WTC11 (cell line): ENCODE data around the gene HDAC8. TPM values are rescaled to one million over a fixed set of nuclear protein-coding genes. Genes with fewer than 3 reads are reported as not detected.

Experiments used
- ATAC-seq: fragments of 200-7000 bp; cut with Tn5 transposase; 2 replicates; pipeline ENCODE4 v1.10.0; 2021; ENCODE audit warnings: mild to moderate bottlenecking, moderate library complexity
- Bru-seq: library from RNA; stranded (reverse); fragments of 400-500 nt; gene quantifications from one replicate; lab custom pipeline; 2021; lab: Mats Ljungman, UMichigan
- CTCF ChIA-PET: fragments of 300-600 bp; sonication (Branson Sonifier 250); formaldehyde crosslinking; loops from one replicate; lab custom pipeline; 2021; ENCODE audit warnings: antibody characterized with exemption; lab: Charles Lee
- POLR2A ChIA-PET: fragments of 350-600 bp; sonication (Branson Sonifier 250); formaldehyde crosslinking; loops from one replicate; lab custom pipeline; 2021; ENCODE audit warnings: antibody characterized with exemption; lab: Charles Lee
- DNase-seq: peaks from one replicate; pipeline ENCODE4 v3.0.0; 2021; ENCODE audit warnings: low spot score
- H3K27ac Mint-ChIP-seq: 2 replicates; pipeline ENCODE4 v1.8.0; 2021; ENCODE audit warnings: mixed read lengths
- H3K27me3 Mint-ChIP-seq: 2 replicates; pipeline ENCODE4 v1.8.0; 2021; ENCODE audit warnings: low read depth, mild to moderate bottlenecking, moderate library complexity, mixed read lengths
- H3K36me3 Mint-ChIP-seq: 2 replicates; pipeline ENCODE4 v1.8.0; 2021; ENCODE audit warnings: mixed read lengths
- H3K4me1 Mint-ChIP-seq: 2 replicates; pipeline ENCODE4 v1.8.0; 2022; ENCODE audit warnings: mixed read lengths
- H3K4me3 Mint-ChIP-seq: 2 replicates; pipeline ENCODE4 v1.8.0; 2021; ENCODE audit warnings: mild to moderate bottlenecking, moderate library complexity, mixed read lengths
- H3K9me3 Mint-ChIP-seq: 2 replicates; pipeline ENCODE4 v1.8.0; 2021; ENCODE audit warnings: mixed read lengths
- ELF4 ChIP-seq: sonication (generic); formaldehyde crosslinking; IDR thresholded peaks from 2 replicates; pipeline ENCODE4 v1.8.1; 2022; ENCODE audit warnings: low read depth, mild to moderate bottlenecking, moderate library complexity, missing genetic modification reagents
- ESRRA ChIP-seq: sonication (generic); formaldehyde crosslinking; IDR thresholded peaks from 2 replicates; pipeline ENCODE4 v1.8.1; 2022; ENCODE audit warnings: mild to moderate bottlenecking, missing genetic modification reagents, borderline replicate concordance
- MXD4 ChIP-seq: fragments of 250-450 bp; sonication (Bioruptor Pico); IDR thresholded peaks from 2 replicates; pipeline ENCODE4 v1.8.0; 2021; ENCODE audit warnings: mild to moderate bottlenecking, moderate library complexity, borderline replicate concordance
- TCF7 ChIP-seq: sonication (generic); formaldehyde crosslinking; IDR thresholded peaks from 2 replicates; pipeline ENCODE4 v1.8.0; 2022; ENCODE audit warnings: mild to moderate bottlenecking, low read depth, missing genetic modification reagents, moderate library complexity
- ZNF121 ChIP-seq: sonication (generic); formaldehyde crosslinking; IDR thresholded peaks from 2 replicates; pipeline ENCODE4 v1.8.0; 2023; ENCODE audit warnings: missing genetic modification reagents
- ZNF232 ChIP-seq: sonication (generic); formaldehyde crosslinking; IDR thresholded peaks from 2 replicates; pipeline ENCODE4 v1.8.0; 2022; ENCODE audit warnings: mild to moderate bottlenecking, missing genetic modification reagents
- ZNF263 ChIP-seq: sonication (generic); formaldehyde crosslinking; IDR thresholded peaks from 2 replicates; pipeline ENCODE4 v1.8.1; 2022; ENCODE audit warnings: low read depth, mild to moderate bottlenecking, moderate library complexity, missing genetic modification reagents
- long read RNA-seq, 3 experiments: library from RNA in 1 of 3; library from capped mRNA in 1 of 3; library from polyadenylated mRNA in 1 of 3; unstranded in 2 of 3; stranded (forward) in 1 of 3; transcript quantifications; one replicate each; pipeline ENCODE4 v2.0.0, GENCODE V29; 2021
- total RNA-seq: library from RNA; stranded (reverse); gene quantifications from 3 replicates; pipeline ENCODE4 v1.2.3, GENCODE V29; 2021
- TF ChIP-seq, protein P1 (sequence below): sonication (generic); formaldehyde crosslinking; conservative IDR thresholded peaks from 2 replicates; pipeline ENCODE4 v1.8.1; 2022; ENCODE audit warnings: mild to moderate bottlenecking, missing genetic modification reagents
- TF ChIP-seq, protein P2 (sequence below): fragments of 250-450 bp; sonication (Bioruptor Pico); IDR thresholded peaks from 2 replicates; pipeline ENCODE4 v1.9.0; 2021; ENCODE audit warnings: mild to moderate bottlenecking
- TF ChIP-seq, protein P3 (sequence below): fragments of 250-450 bp; sonication (Bioruptor Pico); IDR thresholded peaks from 2 replicates; pipeline ENCODE4 v1.9.0; 2021; ENCODE audit warnings: moderate library complexity, mild to moderate bottlenecking, inconsistent platforms, borderline replicate concordance
- TF ChIP-seq, protein P4 (sequence below): sonication (generic); formaldehyde crosslinking; IDR thresholded peaks from 2 replicates; pipeline ENCODE4 v1.8.1; 2022; ENCODE audit warnings: low read depth, mild to moderate bottlenecking, moderate library complexity, missing genetic modification reagents, borderline replicate concordance
- TF ChIP-seq, protein P5 (sequence below): sonication (generic); formaldehyde crosslinking; IDR thresholded peaks from 2 replicates; pipeline ENCODE4 v1.8.0; 2023; ENCODE audit warnings: missing genetic modification reagents, mild to moderate bottlenecking, borderline replicate concordance
- TF ChIP-seq, protein P6 (sequence below): sonication (generic); formaldehyde crosslinking; IDR thresholded peaks from 2 replicates; pipeline ENCODE4 v1.8.0; 2023; ENCODE audit warnings: missing genetic modification reagents

The HDAC8 gene
- total RNA-seq: 22.5 to 30.3 TPM (median 26.6 TPM) in 3 replicates
- Bru-seq, nascent RNA: percentile 79 among the genes with signal in this experiment
- long read RNA-seq, experiment 1, transcript HDAC8-207 (11 exons, 2,110 nt): major isoform, 30 of 77 reads
- long read RNA-seq, experiment 1, transcript HDAC8-214 (8 exons, 2,373 nt): minor isoform, 12 of 77 reads
- long read RNA-seq, experiment 1, partial matches to known transcripts: 1 of 77 reads
- long read RNA-seq, experiment 1, other reads (novel, unspliced or antisense): 15 of 77 reads
- long read RNA-seq, experiment 2, partial matches to known transcripts: 7 of 31 reads
- long read RNA-seq, experiment 2, other reads (novel, unspliced or antisense): 19 of 31 reads
- long read RNA-seq, experiment 3, transcript HDAC8-207 (11 exons, 2,110 nt): major isoform, 25 of 73 reads
- long read RNA-seq, experiment 3, transcript HDAC8-214 (8 exons, 2,373 nt): minor isoform, 14 of 73 reads
- long read RNA-seq, experiment 3, transcript HDAC8-201 (4 exons, 836 nt): minor isoform, 6 of 73 reads
- long read RNA-seq, experiment 3, partial matches to known transcripts: 10 of 73 reads
- long read RNA-seq, experiment 3, other reads (novel, unspliced or antisense): 8 of 73 reads

DNA sequence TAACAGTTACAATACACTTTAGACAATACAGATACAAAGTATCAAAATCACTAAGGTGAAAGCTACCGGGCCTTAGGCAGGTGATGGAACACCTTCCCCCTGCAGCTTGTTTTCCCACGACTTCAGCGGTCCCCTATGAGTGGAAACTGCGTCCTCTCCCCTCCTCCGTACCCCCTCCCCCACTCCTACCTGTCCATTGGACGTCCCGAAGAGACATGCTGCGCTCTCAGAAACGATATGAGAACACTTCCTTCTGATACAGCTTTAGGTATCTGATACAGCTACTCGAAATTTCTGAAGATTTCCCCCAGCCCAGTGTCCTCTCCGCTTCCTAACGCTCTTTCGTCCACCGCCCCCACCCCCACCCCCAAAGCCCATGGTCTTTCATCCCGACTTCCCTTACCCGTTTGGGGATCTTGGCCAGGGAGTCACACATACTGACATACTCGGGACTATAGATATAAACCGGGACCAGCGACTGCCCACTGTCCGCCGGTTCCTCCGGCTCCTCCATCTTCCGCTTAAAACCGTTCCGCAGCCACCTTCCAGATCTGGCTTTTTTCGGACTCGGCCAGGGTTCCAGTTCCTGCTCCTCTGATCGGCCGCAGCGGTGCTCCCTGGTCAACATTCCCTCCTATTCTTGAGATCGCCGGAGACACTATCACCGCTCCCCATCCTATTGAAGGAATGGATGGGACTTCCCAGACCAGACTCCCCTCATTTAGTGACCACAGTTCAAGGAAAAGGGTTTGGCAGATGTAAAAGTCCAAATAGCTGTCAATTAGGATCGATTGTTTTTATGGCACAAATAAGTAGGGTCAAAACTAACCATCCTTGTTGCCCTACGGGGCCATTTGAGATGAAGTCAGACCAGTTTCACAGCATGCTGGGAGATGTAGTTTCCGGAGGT lies at the start of gene HDAC8:
TSS of gene HDAC8 (minus strand) at position 596 of the 910 bp plus-strand sequence. CDS start at position 514, 82 bp downstream.
- POLR2A ChIA-PET: no interaction called here
- no peaks in the 10 kb centered on the region for H3K9me3 Mint-ChIP-seq

DNA sequence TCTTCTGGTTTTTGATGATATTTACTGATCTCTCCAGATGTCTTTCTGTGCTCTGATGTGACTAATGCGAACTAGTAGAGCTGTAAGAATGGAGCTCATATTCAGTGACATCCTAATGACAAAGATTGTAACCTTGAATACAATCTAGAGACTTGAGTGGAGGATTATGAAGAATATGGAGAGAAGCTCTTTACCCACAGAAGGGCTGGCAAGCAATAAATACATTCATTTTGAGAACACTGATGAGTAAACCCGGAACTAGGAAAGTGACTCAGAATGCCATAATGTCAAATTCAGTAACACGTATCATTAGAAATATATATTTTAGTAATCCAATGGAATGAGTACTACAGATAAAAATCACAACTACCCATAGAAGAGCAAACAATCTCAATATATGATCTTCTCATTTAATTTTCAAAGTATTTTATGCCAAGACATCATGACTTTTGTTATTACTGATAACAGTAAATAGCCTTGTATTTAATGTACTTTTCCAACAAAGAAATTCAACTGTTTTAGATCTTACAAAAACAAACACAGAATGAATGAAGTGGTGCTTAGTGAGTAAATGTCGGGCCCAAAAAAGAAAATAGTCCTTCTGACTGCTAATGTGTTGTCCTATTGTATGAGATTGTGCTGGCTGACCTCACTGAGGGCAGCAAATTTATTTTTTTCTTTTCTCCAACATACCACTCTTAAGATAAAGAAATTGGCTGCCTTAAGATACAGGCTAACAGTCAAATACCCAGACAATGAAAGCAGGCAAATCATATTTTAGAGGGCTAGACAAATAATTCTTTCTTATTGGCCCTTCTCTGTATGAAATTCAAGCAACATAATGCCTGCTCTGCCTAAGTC lies 49.2 kb upstream of the HDAC8 start:
- ChIA-PET POLR2A (no interaction called here), CTCF (no interaction called here)
- ATAC-seq (no peak), DNase-seq (no peak)
- no peak overlapping the region for H3K4me3 Mint-ChIP-seq
- no peaks in the 10 kb centered on the region for H3K4me1 Mint-ChIP-seq
- no peaks in the 10 kb centered on the region for H3K9me3 Mint-ChIP-seq
- TF ChIP-seq ZNF263 (CRISPR knock-in tag): no peak
- TF ChIP-seq MXD4 (CRISPR knock-in tag): no peak
- no peak for TF ChIP-seq ELF4 (CRISPR knock-in tag)
- TF ChIP-seq, protein P1, sequence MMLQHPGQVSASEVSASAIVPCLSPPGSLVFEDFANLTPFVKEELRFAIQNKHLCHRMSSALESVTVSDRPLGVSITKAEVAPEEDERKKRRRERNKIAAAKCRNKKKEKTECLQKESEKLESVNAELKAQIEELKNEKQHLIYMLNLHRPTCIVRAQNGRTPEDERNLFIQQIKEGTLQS (CRISPR knock-in tag): no peak
- TF ChIP-seq TCF7: no peak
- TF ChIP-seq, protein P2, sequence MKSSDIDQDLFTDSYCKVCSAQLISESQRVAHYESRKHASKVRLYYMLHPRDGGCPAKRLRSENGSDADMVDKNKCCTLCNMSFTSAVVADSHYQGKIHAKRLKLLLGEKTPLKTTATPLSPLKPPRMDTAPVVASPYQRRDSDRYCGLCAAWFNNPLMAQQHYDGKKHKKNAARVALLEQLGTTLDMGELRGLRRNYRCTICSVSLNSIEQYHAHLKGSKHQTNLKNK (CRISPR knock-in tag): no peak
- TF ChIP-seq, protein P3, sequence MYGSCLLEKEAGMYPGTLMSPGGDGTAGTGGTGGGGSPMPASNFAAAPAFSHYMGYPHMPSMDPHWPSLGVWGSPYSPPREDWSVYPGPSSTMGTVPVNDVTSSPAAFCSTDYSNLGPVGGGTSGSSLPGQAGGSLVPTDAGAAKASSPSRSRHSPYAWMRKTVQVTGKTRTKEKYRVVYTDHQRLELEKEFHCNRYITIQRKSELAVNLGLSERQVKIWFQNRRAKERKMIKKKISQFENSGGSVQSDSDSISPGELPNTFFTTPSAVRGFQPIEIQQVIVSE (CRISPR knock-in tag): no peak
- no peaks in the 10 kb centered on the region for H3K27me3 Mint-ChIP-seq
- H3K36me3 Mint-ChIP-seq: peaks cover 1% of the 10 kb centered on the region; the same call in 1 of the 2 replicates
- no peak overlapping the region for H3K27ac Mint-ChIP-seq

More for the DNA sequence above, at the start of gene HDAC8:
- peak; percentile 59 for DNase-seq
- TF ChIP-seq ZNF232: no peak
- no peak for TF ChIP-seq ESRRA
- TF ChIP-seq, protein P4, sequence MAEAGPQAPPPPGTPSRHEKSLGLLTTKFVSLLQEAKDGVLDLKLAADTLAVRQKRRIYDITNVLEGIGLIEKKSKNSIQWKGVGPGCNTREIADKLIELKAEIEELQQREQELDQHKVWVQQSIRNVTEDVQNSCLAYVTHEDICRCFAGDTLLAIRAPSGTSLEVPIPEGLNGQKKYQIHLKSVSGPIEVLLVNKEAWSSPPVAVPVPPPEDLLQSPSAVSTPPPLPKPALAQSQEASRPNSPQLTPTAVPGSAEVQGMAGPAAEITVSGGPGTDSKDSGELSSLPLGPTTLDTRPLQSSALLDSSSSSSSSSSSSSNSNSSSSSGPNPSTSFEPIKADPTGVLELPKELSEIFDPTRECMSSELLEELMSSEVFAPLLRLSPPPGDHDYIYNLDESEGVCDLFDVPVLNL (CRISPR knock-in tag): no peak
- TF ChIP-seq, protein P5, sequence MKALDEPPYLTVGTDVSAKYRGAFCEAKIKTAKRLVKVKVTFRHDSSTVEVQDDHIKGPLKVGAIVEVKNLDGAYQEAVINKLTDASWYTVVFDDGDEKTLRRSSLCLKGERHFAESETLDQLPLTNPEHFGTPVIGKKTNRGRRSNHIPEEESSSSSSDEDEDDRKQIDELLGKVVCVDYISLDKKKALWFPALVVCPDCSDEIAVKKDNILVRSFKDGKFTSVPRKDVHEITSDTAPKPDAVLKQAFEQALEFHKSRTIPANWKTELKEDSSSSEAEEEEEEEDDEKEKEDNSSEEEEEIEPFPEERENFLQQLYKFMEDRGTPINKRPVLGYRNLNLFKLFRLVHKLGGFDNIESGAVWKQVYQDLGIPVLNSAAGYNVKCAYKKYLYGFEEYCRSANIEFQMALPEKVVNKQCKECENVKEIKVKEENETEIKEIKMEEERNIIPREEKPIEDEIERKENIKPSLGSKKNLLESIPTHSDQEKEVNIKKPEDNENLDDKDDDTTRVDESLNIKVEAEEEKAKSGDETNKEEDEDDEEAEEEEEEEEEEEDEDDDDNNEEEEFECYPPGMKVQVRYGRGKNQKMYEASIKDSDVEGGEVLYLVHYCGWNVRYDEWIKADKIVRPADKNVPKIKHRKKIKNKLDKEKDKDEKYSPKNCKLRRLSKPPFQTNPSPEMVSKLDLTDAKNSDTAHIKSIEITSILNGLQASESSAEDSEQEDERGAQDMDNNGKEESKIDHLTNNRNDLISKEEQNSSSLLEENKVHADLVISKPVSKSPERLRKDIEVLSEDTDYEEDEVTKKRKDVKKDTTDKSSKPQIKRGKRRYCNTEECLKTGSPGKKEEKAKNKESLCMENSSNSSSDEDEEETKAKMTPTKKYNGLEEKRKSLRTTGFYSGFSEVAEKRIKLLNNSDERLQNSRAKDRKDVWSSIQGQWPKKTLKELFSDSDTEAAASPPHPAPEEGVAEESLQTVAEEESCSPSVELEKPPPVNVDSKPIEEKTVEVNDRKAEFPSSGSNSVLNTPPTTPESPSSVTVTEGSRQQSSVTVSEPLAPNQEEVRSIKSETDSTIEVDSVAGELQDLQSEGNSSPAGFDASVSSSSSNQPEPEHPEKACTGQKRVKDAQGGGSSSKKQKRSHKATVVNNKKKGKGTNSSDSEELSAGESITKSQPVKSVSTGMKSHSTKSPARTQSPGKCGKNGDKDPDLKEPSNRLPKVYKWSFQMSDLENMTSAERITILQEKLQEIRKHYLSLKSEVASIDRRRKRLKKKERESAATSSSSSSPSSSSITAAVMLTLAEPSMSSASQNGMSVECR (CRISPR knock-in tag): no peak
- TF ChIP-seq ZNF121 (CRISPR knock-in tag): no peak
- TF ChIP-seq, protein P6, sequence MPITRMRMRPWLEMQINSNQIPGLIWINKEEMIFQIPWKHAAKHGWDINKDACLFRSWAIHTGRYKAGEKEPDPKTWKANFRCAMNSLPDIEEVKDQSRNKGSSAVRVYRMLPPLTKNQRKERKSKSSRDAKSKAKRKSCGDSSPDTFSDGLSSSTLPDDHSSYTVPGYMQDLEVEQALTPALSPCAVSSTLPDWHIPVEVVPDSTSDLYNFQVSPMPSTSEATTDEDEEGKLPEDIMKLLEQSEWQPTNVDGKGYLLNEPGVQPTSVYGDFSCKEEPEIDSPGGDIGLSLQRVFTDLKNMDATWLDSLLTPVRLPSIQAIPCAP (CRISPR knock-in tag): no peak
- H3K27ac Mint-ChIP-seq: peak within 1 kb of the TSS; percentile 94
- CTCF ChIA-PET: interaction anchor here (0.6 to 0.7 kb wide), 2 partner anchors 17 to 871 kb away, joined by 3 read pairs; no protein-coding TSS in a partner anchor
- H3K36me3 Mint-ChIP-seq: peaks cover 8% of the 10 kb centered on the region
- peaks cover 3% of the 10 kb centered on the region; the same call in 1 of the 2 replicates for H3K4me1 Mint-ChIP-seq
- peak within 1 kb of the TSS; percentile 94 for H3K4me3 Mint-ChIP-seq
- peak; percentile 87 for ATAC-seq
- peaks cover 12% of the 10 kb centered on the region for H3K27me3 Mint-ChIP-seq
